H1 (cell line): ENCODE results near the gene CACNB2. TPM values are rescaled to one million over a fixed set of nuclear protein-coding genes. Genes with fewer than 3 reads are reported as not detected.

ENCODE experiments used
- CTCF ChIA-PET: fragments of 300-600 bp; sonication (Branson Sonifier 250); formaldehyde crosslinking; loops from one replicate; lab custom pipeline; 2021; ENCODE audit not compliant: partially characterized antibody; lab: Charles Lee
- POLR2A ChIA-PET: fragments of 300-600 bp; sonication (Branson Sonifier 250); formaldehyde crosslinking; loops from one replicate; lab custom pipeline; 2021; ENCODE audit warnings: inconsistent platforms; ENCODE audit not compliant: partially characterized antibody; lab: Charles Lee
- DNase-seq, 2 experiments: peaks; one replicate each; pipeline versions ENCODE4 v3.0.0 to v3.0.0-alpha.2; 2010 to 2022; ENCODE audit warnings: low spot score in 2 of 2, low read depth in 1 of 2, mixed read lengths in 1 of 2
- FAIRE-seq: peaks from 2 replicates; lab custom pipeline; 2011; peaks lifted over from hg19 to GRCh38; lab: Jason Lieb, UNC
- H2AFZ ChIP-seq: 2 replicates; pipeline ENCODE4 v1.8.1; 2012; ENCODE audit warnings: low read length, inconsistent platforms
- H2AK5ac ChIP-seq: 2 replicates; pipeline ENCODE4 v1.6.1; 2013; ENCODE audit warnings: low read depth, low read length
- H2BK120ac ChIP-seq: replicated peaks from 2 replicates; pipeline ENCODE3; 2013; ENCODE audit warnings: low read depth, low read length, inconsistent platforms
- H2BK12ac ChIP-seq: 2 replicates; pipeline ENCODE4 v1.6.1; 2013; ENCODE audit warnings: low read depth, low read length
- H2BK15ac ChIP-seq: 2 replicates; pipeline ENCODE4 v1.6.1; 2013; ENCODE audit warnings: low read length
- H2BK20ac ChIP-seq: 2 replicates; pipeline ENCODE4 v1.6.1; 2013; ENCODE audit warnings: low read length
- H2BK5ac ChIP-seq: 2 replicates; pipeline ENCODE4 v1.6.1; 2013; ENCODE audit warnings: low read depth, low read length
- H3K14ac ChIP-seq: 2 replicates; pipeline ENCODE4 v1.6.1; 2013; ENCODE audit warnings: inconsistent platforms; ENCODE audit not compliant: insufficient read length
- H3K18ac ChIP-seq: 2 replicates; pipeline ENCODE4 v1.6.1; 2013; ENCODE audit warnings: low read length; ENCODE audit errors: extremely low read depth
- H3K23ac ChIP-seq: 2 replicates; pipeline ENCODE4 v1.6.1; 2013; ENCODE audit warnings: inconsistent platforms; ENCODE audit not compliant: insufficient read length
- H3K23me2 ChIP-seq: 2 replicates; pipeline ENCODE4 v1.6.1; 2013; ENCODE audit warnings: low read depth, low read length
- H3K27ac ChIP-seq: 2 replicates; pipeline ENCODE4 v1.6.1; 2011; ENCODE audit warnings: low read depth, low read length, inconsistent platforms
- H3K27me3 ChIP-seq, 4 experiments: replicated peaks in 1 of 4; 1 replicate in 1 of 4; 2 replicates in 3 of 4; pipeline versions ENCODE4 v1.6.1 to v1.8.1; 2011 to 2013; ENCODE audit warnings: low read length in 3 of 4, mild to moderate bottlenecking in 3 of 4, inconsistent platforms in 2 of 4, mixed read lengths in 2 of 4, moderate library complexity in 1 of 4; ENCODE audit not compliant: control insufficient read depth in 3 of 4, insufficient read depth in 3 of 4; ENCODE audit errors: extremely low read depth in 1 of 4
- H3K36me3 ChIP-seq, 4 experiments: 2 replicates each; pipeline versions ENCODE4 v1.6.1 to v1.8.1; 2011 to 2013; ENCODE audit warnings: mild to moderate bottlenecking in 4 of 4, low read length in 3 of 4, moderate library complexity in 2 of 4, control low read depth in 1 of 4, inconsistent platforms in 1 of 4; ENCODE audit not compliant: insufficient read depth in 4 of 4, control insufficient read depth in 2 of 4
- H3K4ac ChIP-seq: replicated peaks from 2 replicates; pipeline ENCODE3; 2013; ENCODE audit warnings: low read length, low read depth, mixed read lengths, inconsistent platforms; ENCODE audit not compliant: insufficient read length
- H3K4me1 ChIP-seq, 4 experiments: replicated peaks in 1 of 4; 1 replicate in 1 of 4; 2 replicates in 3 of 4; pipeline versions ENCODE4 v1.6.1 to v1.8.1; 2011 to 2013; ENCODE audit warnings: low read length in 3 of 4, inconsistent platforms in 2 of 4, mixed read lengths in 1 of 4; ENCODE audit not compliant: insufficient read depth in 4 of 4, control insufficient read depth in 3 of 4
- H3K4me2 ChIP-seq, 2 experiments: 2 replicates each; pipeline versions ENCODE4 v1.6.1 to v1.8.1; 2011 to 2013; ENCODE audit warnings: low read depth in 2 of 2, low read length in 2 of 2, control low read depth in 1 of 2, inconsistent platforms in 1 of 2, mild to moderate bottlenecking in 1 of 2; ENCODE audit not compliant: insufficient read depth in 1 of 2
- H3K4me3 ChIP-seq, 4 experiments: fragments of 200-600, 300-600 bp in 1 of 4; sonication (generic), shearing (Covaris generic), sonication (Bioruptor Twin) in 1 of 4; 2 replicates each; pipeline versions ENCODE4 v1.5.1 to v1.8.1; 2011 to 2016; ENCODE audit warnings: low read length in 4 of 4, low read depth in 3 of 4, control low read depth in 2 of 4, inconsistent platforms in 2 of 4, mild to moderate bottlenecking in 2 of 4, mixed read lengths in 1 of 4, moderate library complexity in 1 of 4; ENCODE audit not compliant: insufficient read depth in 2 of 4; ENCODE audit errors: extremely low read depth in 1 of 4
- H3K56ac ChIP-seq: replicated peaks from 2 replicates; pipeline ENCODE3; 2013; ENCODE audit warnings: low read depth, mild to moderate bottlenecking, mixed read lengths, low read length, inconsistent platforms; ENCODE audit not compliant: insufficient read length
- H3K79me1 ChIP-seq: 2 replicates; pipeline ENCODE4 v1.6.1; 2013; ENCODE audit warnings: low read depth, low read length, control low read depth
- H3K79me2 ChIP-seq, 2 experiments: 2 replicates each; pipeline versions ENCODE4 v1.6.1 to v1.8.1; 2012 to 2013; ENCODE audit warnings: low read length in 2 of 2, mild to moderate bottlenecking in 2 of 2, inconsistent platforms in 1 of 2; ENCODE audit not compliant: insufficient read depth in 2 of 2, control insufficient read depth in 1 of 2
- H3K9ac ChIP-seq, 4 experiments: replicated peaks in 1 of 4; 1 replicate in 1 of 4; 2 replicates in 3 of 4; pipeline versions ENCODE4 v1.6.1 to v1.8.1; 2011 to 2013; ENCODE audit warnings: low read depth in 3 of 4, low read length in 3 of 4, control low read depth in 2 of 4, mild to moderate bottlenecking in 2 of 4, moderate library complexity in 2 of 4, inconsistent platforms in 1 of 4; ENCODE audit errors: extremely low read depth in 1 of 4
- H3K9me3 ChIP-seq, 2 experiments: 2 replicates each; pipeline versions ENCODE4 v1.6.1 to v1.8.1; 2012 to 2013; ENCODE audit warnings: mild to moderate bottlenecking in 2 of 2, moderate library complexity in 2 of 2, control low read depth in 1 of 2, inconsistent platforms in 1 of 2, low read depth in 1 of 2, low read length in 1 of 2, mixed read lengths in 1 of 2; ENCODE audit not compliant: insufficient read depth in 2 of 2
- H4K20me1 ChIP-seq, 2 experiments: replicated peaks in 1 of 2; 2 replicates each; pipeline versions ENCODE3 to v1.8.1; 2011 to 2013; ENCODE audit warnings: inconsistent platforms in 2 of 2, low read length in 2 of 2, mild to moderate bottlenecking in 1 of 2; ENCODE audit not compliant: insufficient read depth in 2 of 2, control insufficient read depth in 1 of 2
- H4K5ac ChIP-seq: 2 replicates; pipeline ENCODE4 v1.6.1; 2013; ENCODE audit warnings: low read length, low read depth, mixed read lengths, inconsistent platforms; ENCODE audit not compliant: insufficient read length
- H4K8ac ChIP-seq: 2 replicates; pipeline ENCODE4 v1.8.0; 2013; ENCODE audit warnings: mild to moderate bottlenecking, moderate library complexity, low read length, inconsistent platforms; ENCODE audit not compliant: insufficient read depth; ENCODE audit errors: extremely low read depth
- H4K91ac ChIP-seq: replicated peaks from 2 replicates; pipeline ENCODE3; 2013; ENCODE audit warnings: low read length, mixed read lengths, inconsistent platforms; ENCODE audit not compliant: insufficient read length
- RXRA ChIP-seq: IDR thresholded peaks from 2 replicates; pipeline ENCODE4 v1.6.1; 2011; ENCODE audit warnings: low read depth, mild to moderate bottlenecking, low read length, moderate library complexity; ENCODE audit not compliant: insufficient read depth
- SIRT6 ChIP-seq: IDR thresholded peaks from one replicate; pipeline ENCODE4 v1.7.1; 2012; ENCODE audit warnings: low read length, inconsistent platforms
- WGBS, 2 experiments: shearing (Covaris generic) in 1 of 2; methylation state at CpG; one replicate each; pipeline versions ENCODE4 v1.1.6 to v1.1.7; 2013 to 2015; ENCODE audit warnings: low lambda C conversion rate in 2 of 2, mixed read lengths in 2 of 2, inconsistent platforms in 1 of 2, low coverage in 1 of 2, missing lambda C conversion rate in 1 of 2; ENCODE audit not compliant: insufficient replicate concordance in 2 of 2, insufficient coverage in 1 of 2, insufficient read length in 1 of 2; ENCODE audit errors: extremely low coverage in 1 of 2, missing lambda C conversion rate in 1 of 2; 5-methylcytosine and 5-hydroxymethylcytosine counted together
- polyA plus RNA-seq, 7 experiments: library from polyadenylated mRNA; depleted of rRNA in 3 of 7; stranded (reverse) in 5 of 7; unstranded in 2 of 7; fragments of >200 nt in 5 of 7; fragments of 200-250 nt in 2 of 7; gene quantifications; 1 replicate in 5 of 7; 2 replicates in 1 of 7; 4 replicates in 1 of 7; pipeline versions ENCODE4 v1.2.1 to v1.2.3, GENCODE V29; 2011 to 2013; ENCODE audit warnings: missing spikeins in 2 of 7, mixed read lengths in 2 of 7
- total RNA-seq: library from RNA; stranded (reverse); fragmentation: NEBNext Ultra II Directional; extraction: Animal tissue kit (Norgen Biotek cat#: 25700); gene quantifications from 2 replicates; pipeline ENCODE4 v1.2.1, GENCODE V29; 2021

CACNB2 gene
- total and polyA plus RNA-seq, 2 of the 8 experiments (the other 6 are each of a cell fraction or from before 2014, with no cell fraction given): 2.4 to 3.2 TPM

- DNase-seq (no peak), FAIRE-seq (no peak)
- 87% methylated on average over 1 of the region's 1 CpG; no CpG with 5 or more reads in 1 of the 2 experiments for WGBS, 2 experiments
- Histone ChIP-seq H3K23ac (no peak overlapping the region), H3K4me1 (no peaks in the 10 kb centered on the region), H3K9ac (no peak overlapping the region), H3K23me2 (no peaks in the 10 kb centered on the region), H2BK120ac (no peak overlapping the region), H3K4ac (no peak overlapping the region), H4K20me1 (no peaks in the 10 kb centered on the region), H2BK5ac (no peak overlapping the region), H2BK15ac (no peak overlapping the region), H4K8ac (no peak overlapping the region), H3K36me3 (no peaks in the 10 kb centered on the region), H3K79me2 (no peaks in the 10 kb centered on the region), H3K18ac (no peak overlapping the region), H3K4me3 (no peak overlapping the region), H3K56ac (no peak overlapping the region), H3K4me2 (no peak overlapping the region), H4K91ac (no peak overlapping the region), H3K79me1 (no peaks in the 10 kb centered on the region), H4K5ac (no peak overlapping the region), H2BK20ac (no peak overlapping the region), H2BK12ac (no peak overlapping the region), H3K27ac (no peak overlapping the region), H2AFZ (no peak overlapping the region), H3K14ac (no peak overlapping the region), H3K27me3 (no peaks in the 10 kb centered on the region), H3K9me3 (no peaks in the 10 kb centered on the region), H2AK5ac (no peak overlapping the region)
- POLR2A ChIA-PET: no interaction called here
- no peak for TF ChIP-seq RXRA
- no peak for TF ChIP-seq SIRT6
- CTCF ChIA-PET: no interaction called here
Observed at GRCh38 chr10:18436902-18437301, 296.7 kb downstream of the CACNB2 start.
